Body of pancreas (tissue), 4 donors: ENCODE data around the gene ZG16B.

Source experiments
- CTCF ChIP-seq, 7 experiments: fragments of 450-650 bp in 4 of 7; fragments of 200-600 bp in 3 of 7; sonication (generic) in 3 of 7; IDR thresholded peaks; one replicate each; pipeline ENCODE4 v1.5.1; 2016 to 2019; ENCODE audit warnings: antibody characterized with exemption in 7 of 7
- POLR2A ChIP-seq, 3 donors: fragments of 450-650 bp; IDR thresholded peaks; one replicate each; pipeline ENCODE4 v1.6.1; 2016; ENCODE audit warnings: antibody characterized with exemption in 3 of 3, mild to moderate bottlenecking in 2 of 3

GRCh38 chr16:2831203-2831602, 1.1 kb downstream of the ZG16B start:
- TF ChIP-seq CTCF (IDR thresholded peaks at IDR 0.05) = no peak
- no peak for TF ChIP-seq POLR2A (IDR thresholded peaks at IDR 0.05)
